Esophagus squamous epithelium (tissue), 5 donors: ENCODE data around the gene LRRC36. TPM values are rescaled to one million over a fixed set of nuclear protein-coding genes. Genes with fewer than 3 reads are reported as not detected.

Source experiments
- DNase-seq: peaks from one replicate; lab custom pipeline; 2025; lab: John Stamatoyannopoulos, UW
- H3K27ac ChIP-seq, 4 donors: fragments of 200-600 bp; sonication (generic); one replicate each; pipeline ENCODE4 v1.5.1; 2016 to 2019; ENCODE audit warnings: mild to moderate bottlenecking in 1 of 4
- H3K27me3 ChIP-seq, 4 donors: fragments of 200-600 bp; sonication (generic); 1 replicate in 3 of 4; 2 replicates in 1 of 4; pipeline versions ENCODE4 v1.5.1 to v1.6.0; 2017 to 2021; ENCODE audit warnings: antibody characterized with exemption in 1 of 4
- H3K36me3 ChIP-seq, 3 donors: fragments of 200-600 bp; sonication (generic); one replicate each; pipeline ENCODE4 v1.5.1; 2016 to 2019
- H3K4me1 ChIP-seq, 3 donors: fragments of 200-600 bp; sonication (generic); one replicate each; pipeline ENCODE4 v1.5.1; 2017 to 2019
- H3K4me3 ChIP-seq, 4 donors: fragments of 200-600 bp; sonication (generic); 1 replicate in 3 of 4; 2 replicates in 1 of 4; pipeline ENCODE4 v1.5.1; 2016 to 2019; ENCODE audit warnings: mild to moderate bottlenecking in 2 of 4, moderate library complexity in 1 of 4
- H3K9me3 ChIP-seq, 3 donors: fragments of 200-600 bp; sonication (generic); one replicate each; pipeline ENCODE4 v1.5.1; 2016 to 2019
- POLR2A ChIP-seq, 4 donors: fragments of 450-650 bp; IDR thresholded peaks; one replicate each; pipeline ENCODE4 v1.6.1; 2017; ENCODE audit warnings: antibody characterized with exemption in 4 of 4, mild to moderate bottlenecking in 4 of 4, moderate library complexity in 3 of 4
- WGBS, 2 donors: methylation state at CpG; one replicate each; pipeline ENCODE4 v1.1.5; 2018; 5-methylcytosine and 5-hydroxymethylcytosine counted together
- intact Hi-C: fragments of 100-400 bp; cut with DNase I; formaldehyde crosslinking; loops from one replicate; pipeline ENCODE4 v1.15.0; 2022
- small RNA-seq, 4 donors: library from RNA; depleted of rRNA; stranded (forward); fragments of <200 nt; gene quantifications; one replicate each; pipeline ENCODE3, GENCODE V24; 2016
- total RNA-seq, 4 donors: library from RNA; depleted of rRNA; stranded (reverse); fragments of >200 nt; gene quantifications; one replicate each; pipeline ENCODE4 v1.1.0, GENCODE V29; 2016
- TF ChIP-seq, protein P1 (sequence below), 6 experiments: fragments of 450-650 bp in 4 of 6; fragments of 200-600 bp in 2 of 6; sonication (generic) in 2 of 6; IDR thresholded peaks; one replicate each; pipeline ENCODE4 v1.5.1; 2016 to 2019; ENCODE audit warnings: antibody characterized with exemption in 6 of 6, mild to moderate bottlenecking in 4 of 6, moderate library complexity in 4 of 6
- donor health status: DM: yes; HTN: yes; CAD: no.

The LRRC36 gene
- total RNA-seq, 4 donors from 2014 or later = not detected

DNA sequence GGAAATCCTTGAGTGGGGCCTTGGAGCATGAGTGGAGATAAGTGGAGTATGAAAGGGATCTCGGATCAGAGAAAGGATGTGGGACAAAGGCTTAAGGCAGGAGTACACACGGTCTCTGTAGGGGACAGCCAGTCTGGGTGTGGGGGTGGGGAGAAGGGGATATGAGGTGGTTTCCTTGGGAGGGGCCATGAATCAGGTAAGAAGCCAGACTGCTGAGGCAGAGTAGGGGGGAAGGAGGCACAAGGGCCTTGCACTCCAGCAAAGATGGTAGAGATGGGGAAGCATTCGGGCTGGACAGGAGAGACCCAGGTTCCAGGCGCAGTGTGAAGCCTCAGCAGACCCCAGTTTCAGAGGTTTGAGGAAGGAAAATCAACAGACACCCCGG, 105.9 kb downstream of the LRRC36 start:
- H3K4me3 ChIP-seq = no peak overlapping the region
- H3K4me1 ChIP-seq = peaks cover 21 to 57% (median 27%) of the 10 kb centered on the region in 3 donors
- H3K27ac ChIP-seq = no peak overlapping the region
- intact Hi-C loops = no loop called here
- H3K9me3 ChIP-seq = no peaks in the 10 kb centered on the region
- H3K36me3 ChIP-seq = peaks cover 1 to 23% (median 4%) of the 10 kb centered on the region in 3 donors
- no peak for TF ChIP-seq POLR2A (IDR thresholded peaks at IDR 0.05)
- TF ChIP-seq, protein P1, sequence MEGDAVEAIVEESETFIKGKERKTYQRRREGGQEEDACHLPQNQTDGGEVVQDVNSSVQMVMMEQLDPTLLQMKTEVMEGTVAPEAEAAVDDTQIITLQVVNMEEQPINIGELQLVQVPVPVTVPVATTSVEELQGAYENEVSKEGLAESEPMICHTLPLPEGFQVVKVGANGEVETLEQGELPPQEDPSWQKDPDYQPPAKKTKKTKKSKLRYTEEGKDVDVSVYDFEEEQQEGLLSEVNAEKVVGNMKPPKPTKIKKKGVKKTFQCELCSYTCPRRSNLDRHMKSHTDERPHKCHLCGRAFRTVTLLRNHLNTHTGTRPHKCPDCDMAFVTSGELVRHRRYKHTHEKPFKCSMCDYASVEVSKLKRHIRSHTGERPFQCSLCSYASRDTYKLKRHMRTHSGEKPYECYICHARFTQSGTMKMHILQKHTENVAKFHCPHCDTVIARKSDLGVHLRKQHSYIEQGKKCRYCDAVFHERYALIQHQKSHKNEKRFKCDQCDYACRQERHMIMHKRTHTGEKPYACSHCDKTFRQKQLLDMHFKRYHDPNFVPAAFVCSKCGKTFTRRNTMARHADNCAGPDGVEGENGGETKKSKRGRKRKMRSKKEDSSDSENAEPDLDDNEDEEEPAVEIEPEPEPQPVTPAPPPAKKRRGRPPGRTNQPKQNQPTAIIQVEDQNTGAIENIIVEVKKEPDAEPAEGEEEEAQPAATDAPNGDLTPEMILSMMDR (IDR thresholded peaks at IDR 0.05) = no peak
- H3K27me3 ChIP-seq = peaks cover 0 to 25% (median 0%) of the 10 kb centered on the region in 4 donors
- DNase-seq = no peak
- 69 to 78% methylated on average over 4 to 5 of the region's 5 CpGs for WGBS, 2 donors

- no peak overlapping the region for H3K4me3 ChIP-seq
- intact Hi-C loops = no loop called here
- 72 to 90% methylated on average over 2 to 3 of the region's 5 CpGs for whole genome bisulfite sequencing, 2 donors
- no peak for TF ChIP-seq POLR2A (IDR thresholded peaks at IDR 0.05)
- TF ChIP-seq, protein P1 (IDR thresholded peaks at IDR 0.05) = no peak
- no peak for DNase-seq
- H3K9me3 ChIP-seq = no peaks in the 10 kb centered on the region
- peaks cover 0 to 18% (median 0%) of the 10 kb centered on the region in 4 donors for H3K27me3 ChIP-seq
- H3K4me1 ChIP-seq = peaks cover 20 to 50% (median 27%) of the 10 kb centered on the region in 3 donors
- H3K36me3 ChIP-seq = peaks cover 6 to 30% (median 12%) of the 10 kb centered on the region in 3 donors
- H3K27ac ChIP-seq = no peak overlapping the region
Measured at GRCh38 chr16:67433131-67433719, 106.6 kb downstream of the LRRC36 start.

Small RNAs within 50 kb of the gene (small RNA-seq; reads per million reads assigned to genes)
- 0 reads per million in 4 donors for gene RNU1-123P

Other genes starting within 250 kb of the LRRC36 start
- 10 to 100 TPM; 14.2 to 22.5 (median 19.3) TPM for gene PHAF1, start 216.9 kb upstream of the LRRC36 start, total RNA-seq
- 10 to 100 TPM in 2 of 4 donors, 1 to 10 TPM in 2; 4.1 to 13.1 (median 8.4) TPM for gene B3GNT9, start 175.8 kb upstream of the LRRC36 start, total RNA-seq
- gene TRADD, start 166.9 kb upstream of the LRRC36 start, total RNA-seq = 10 to 100 TPM; 27.7 to 39.8 (median 35.5) TPM
- gene FBXL8, start 166.9 kb upstream of the LRRC36 start, total RNA-seq = 10 to 100 TPM in 3 of 4 donors, 1 to 10 TPM in 1; 10.0 to 34.5 (median 19.9) TPM
- 10 to 100 TPM in 3 of 4 donors, 1 to 10 TPM in 1; 3.7 to 59.5 (median 19.6) TPM for gene HSF4, start 162.1 kb upstream of the LRRC36 start, total RNA-seq
- gene NOL3, start 156.3 kb upstream of the LRRC36 start, total RNA-seq = 10 to 100 TPM; 25.1 to 56.1 (median 36.7) TPM
- 10 to 100 TPM in 3 of 4 donors, 1 to 10 TPM in 1; 8.8 to 18.8 (median 13.4) TPM for gene MATCAP1, start 142.9 kb upstream of the LRRC36 start, total RNA-seq
- gene EXOC3L1, start 136.7 kb upstream of the LRRC36 start, total RNA-seq = 1 to 10 TPM; 1.1 to 2.3 (median 1.4) TPM
- 10 to 100 TPM; 66.1 to 96.9 (median 81.9) TPM for gene E2F4, start 134.7 kb upstream of the LRRC36 start, total RNA-seq
- 10 to 100 TPM; 30.1 to 35.9 (median 32.9) TPM for gene ELMO3, start 127.7 kb upstream of the LRRC36 start, total RNA-seq
- 10 to 100 TPM; 24.4 to 36.0 (median 31.7) TPM for gene TMEM208, start 99.7 kb upstream of the LRRC36 start, total RNA-seq
- 1 to 10 TPM; 1.9 to 7.4 (median 5.3) TPM for gene FHOD1, start 79.3 kb upstream of the LRRC36 start, total RNA-seq
- gene SLC9A5, start 77.8 kb upstream of the LRRC36 start, total RNA-seq = under 1 TPM in 1 of 4 donors, not detected in 3; 0.19 TPM
- 10 to 100 TPM in 1 of 4 donors, 1 to 10 TPM in 3; 5.0 to 11.4 (median 7.5) TPM for gene PLEKHG4, start 47.3 kb upstream of the LRRC36 start, total RNA-seq
- under 1 TPM in 1 of 4 donors, not detected in 3; 0.09 TPM for gene KCTD19, start 74 bp upstream of the LRRC36 start, total RNA-seq
- 10 to 100 TPM in 2 of 4 donors, 1 to 10 TPM in 2; 3.0 to 26.2 (median 8.2) TPM for gene TPPP3, start 66.7 kb downstream of the LRRC36 start, total RNA-seq
- gene ZDHHC1, start 89.7 kb downstream of the LRRC36 start, total RNA-seq = 10 to 100 TPM in 1 of 4 donors, 1 to 10 TPM in 3; 2.5 to 11.1 (median 3.8) TPM
- 10 to 100 TPM in 1 of 4 donors, 1 to 10 TPM in 3; 2.1 to 13.0 (median 6.7) TPM for gene HSD11B2, start 104.3 kb downstream of the LRRC36 start, total RNA-seq
- gene ATP6V0D1, start 154.3 kb downstream of the LRRC36 start, total RNA-seq = 100 to 1,000 TPM in 3 of 4 donors, 10 to 100 TPM in 1; 99.4 to 158 (median 131) TPM
- not detected for gene AGRP, start 156.7 kb downstream of the LRRC36 start, total RNA-seq
- 10 to 100 TPM in 3 of 4 donors, 1 to 10 TPM in 1; 6.6 to 24.0 (median 15.6) TPM for gene RIPOR1, start 202.0 kb downstream of the LRRC36 start, total RNA-seq
- gene CTCF, start 235.7 kb downstream of the LRRC36 start, total RNA-seq = 10 to 100 TPM; 29.9 to 35.5 (median 33.5) TPM